Activated B cell treated with CpG ODN at 0.5 μM for 24 hours (primary cell): ENCODE data around the gene SLFNL1. TPM values are rescaled to one million over a fixed set of nuclear protein-coding genes. Genes with fewer than 3 reads are reported as not detected.

Experiments
- ATAC-seq: fragments of 200-7000 bp; cut with Tn5 transposase; one replicate; pipeline ENCODE4 v1.10.0; 2021; ENCODE audit warnings: low read depth, mild to moderate bottlenecking, moderate library complexity
- CTCF ChIA-PET: fragments of 350-600 bp; sonication (Branson Sonifier 250); formaldehyde crosslinking; loops from one replicate; lab custom pipeline; 2021; ENCODE audit warnings: antibody characterized with exemption; lab: Charles Lee
- POLR2A ChIA-PET: fragments of 350-600 bp; sonication (Branson Sonifier 250); formaldehyde crosslinking; loops from one replicate; lab custom pipeline; 2021; ENCODE audit warnings: antibody characterized with exemption; lab: Charles Lee
- DNase-seq: peaks from one replicate; pipeline ENCODE4 v3.0.0; 2022
- H3K27ac Mint-ChIP-seq: one replicate; pipeline ENCODE4 v1.8.0; 2020; ENCODE audit warnings: mixed read lengths
- H3K27me3 Mint-ChIP-seq: one replicate; pipeline ENCODE4 v1.8.0; 2021; ENCODE audit warnings: mixed read lengths
- H3K36me3 Mint-ChIP-seq: one replicate; pipeline ENCODE4 v1.8.0; 2021; ENCODE audit warnings: low read depth, mixed read lengths
- H3K4me1 Mint-ChIP-seq: one replicate; pipeline ENCODE4 v1.8.0; 2021; ENCODE audit warnings: mixed read lengths
- H3K4me3 Mint-ChIP-seq: one replicate; pipeline ENCODE4 v1.8.0; 2020; ENCODE audit warnings: mild to moderate bottlenecking, mixed read lengths
- H3K9me3 Mint-ChIP-seq: one replicate; pipeline ENCODE4 v1.8.0; 2020; ENCODE audit warnings: mixed read lengths
- intact Hi-C: fragments of 100-400 bp; cut with micrococcal nuclease; formaldehyde crosslinking; loops from one replicate; pipeline ENCODE4 v1.15.1; 2024
- total RNA-seq: library from RNA; stranded (reverse); gene quantifications from 2 replicates; pipeline ENCODE4 v1.2.3, GENCODE V29; 2022
- TF ChIP-seq, protein P1 (sequence below): fragments of 200-600 bp; IDR thresholded peaks from one replicate; pipeline ENCODE4 v1.8.0; 2022; ENCODE audit warnings: antibody characterized with exemption, mild to moderate bottlenecking

The SLFNL1 gene
- total RNA-seq, 1 donor from 2014 or later = 0.47 TPM

GRCh38 chr1:40984531-40984930, 37.0 kb downstream of the SLFNL1 start:
- POLR2A ChIA-PET = no interaction called here
- ATAC-seq = no peak
- H3K36me3 Mint-ChIP-seq = peaks cover 74% of the 10 kb centered on the region
- CTCF ChIA-PET = no interaction called here
- intact Hi-C loops = no loop called here
- H3K4me1 Mint-ChIP-seq = peaks cover 19% of the 10 kb centered on the region
- TF ChIP-seq, protein P1, sequence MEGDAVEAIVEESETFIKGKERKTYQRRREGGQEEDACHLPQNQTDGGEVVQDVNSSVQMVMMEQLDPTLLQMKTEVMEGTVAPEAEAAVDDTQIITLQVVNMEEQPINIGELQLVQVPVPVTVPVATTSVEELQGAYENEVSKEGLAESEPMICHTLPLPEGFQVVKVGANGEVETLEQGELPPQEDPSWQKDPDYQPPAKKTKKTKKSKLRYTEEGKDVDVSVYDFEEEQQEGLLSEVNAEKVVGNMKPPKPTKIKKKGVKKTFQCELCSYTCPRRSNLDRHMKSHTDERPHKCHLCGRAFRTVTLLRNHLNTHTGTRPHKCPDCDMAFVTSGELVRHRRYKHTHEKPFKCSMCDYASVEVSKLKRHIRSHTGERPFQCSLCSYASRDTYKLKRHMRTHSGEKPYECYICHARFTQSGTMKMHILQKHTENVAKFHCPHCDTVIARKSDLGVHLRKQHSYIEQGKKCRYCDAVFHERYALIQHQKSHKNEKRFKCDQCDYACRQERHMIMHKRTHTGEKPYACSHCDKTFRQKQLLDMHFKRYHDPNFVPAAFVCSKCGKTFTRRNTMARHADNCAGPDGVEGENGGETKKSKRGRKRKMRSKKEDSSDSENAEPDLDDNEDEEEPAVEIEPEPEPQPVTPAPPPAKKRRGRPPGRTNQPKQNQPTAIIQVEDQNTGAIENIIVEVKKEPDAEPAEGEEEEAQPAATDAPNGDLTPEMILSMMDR = no peak
- no peaks in the 10 kb centered on the region for H3K9me3 Mint-ChIP-seq
- H3K4me3 Mint-ChIP-seq = no peak overlapping the region
- no peaks in the 10 kb centered on the region for H3K27me3 Mint-ChIP-seq
- DNase-seq = no peak
- H3K27ac Mint-ChIP-seq = no peak overlapping the region

DNA sequence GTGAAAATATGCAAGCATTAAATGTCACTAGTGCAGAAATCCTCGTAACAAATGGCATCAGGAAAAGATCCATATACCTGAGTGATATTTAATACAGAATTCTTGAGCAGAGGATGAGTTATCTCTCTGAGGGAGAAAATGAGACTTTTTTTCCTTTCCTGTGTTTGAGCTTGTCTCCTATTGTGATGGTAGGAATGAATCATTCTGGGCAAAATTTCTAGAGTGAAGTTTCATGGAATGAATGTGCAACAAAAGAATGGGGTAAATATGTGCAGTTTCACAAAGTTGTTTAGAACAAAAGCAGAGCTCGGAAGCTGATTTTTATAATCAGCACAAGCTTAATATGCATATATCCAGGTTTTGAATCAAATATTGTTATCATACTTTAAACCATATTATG, 37.5 kb downstream of the SLFNL1 start:
- POLR2A ChIA-PET = interaction anchor here (0.7 kb wide), 1 partner anchor 227 kb away, joined by 5 read pairs; no protein-coding TSS in a partner anchor
- no peak overlapping the region for H3K4me3 Mint-ChIP-seq

GRCh38 chr1:40983286-40983685, 38.2 kb downstream of the SLFNL1 start:
- H3K4me3 Mint-ChIP-seq = no peak overlapping the region
- peaks cover 61% of the 10 kb centered on the region for H3K36me3 Mint-ChIP-seq

More for the DNA sequence above, 37.5 kb downstream of the SLFNL1 start:
- ATAC-seq (no peak), DNase-seq (no peak)
- TF ChIP-seq, protein P1 = no peak
- intact Hi-C loops = no loop called here
- no peaks in the 10 kb centered on the region for H3K9me3 Mint-ChIP-seq
- peaks cover 19% of the 10 kb centered on the region for H3K4me1 Mint-ChIP-seq
- CTCF ChIA-PET = no interaction called here
- H3K27me3 Mint-ChIP-seq = no peaks in the 10 kb centered on the region
- no peak overlapping the region for H3K27ac Mint-ChIP-seq
- peaks cover 69% of the 10 kb centered on the region for H3K36me3 Mint-ChIP-seq

DNA sequence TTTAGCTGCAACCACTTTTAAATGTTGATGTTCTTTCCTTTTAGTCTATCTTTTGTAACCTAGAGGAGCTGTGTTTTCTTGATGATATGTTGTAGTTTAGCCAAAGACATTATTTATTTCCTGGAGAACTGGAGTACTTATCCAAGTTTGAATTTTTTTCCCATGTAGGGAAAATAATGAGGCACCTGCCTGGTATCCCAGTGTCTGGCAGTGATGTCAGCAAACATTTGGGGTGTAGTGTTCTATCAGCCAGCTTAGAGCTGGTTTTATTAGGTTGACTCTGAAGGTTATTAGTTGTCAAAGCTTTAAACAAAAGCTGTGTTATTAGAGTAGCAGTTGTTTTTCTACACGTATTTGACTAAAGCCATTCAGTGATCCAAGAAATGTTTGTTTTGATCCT, 38.8 kb downstream of the SLFNL1 start:
- DNase-seq (no peak), ATAC-seq (no peak)
- H3K27ac Mint-ChIP-seq = no peak overlapping the region
- ChIA-PET CTCF (no interaction called here), POLR2A (interaction anchor here (0.7 kb wide), 1 partner anchor 986 kb away, joined by 3 read pairs; no protein-coding TSS in a partner anchor)
- H3K4me1 Mint-ChIP-seq = peaks cover 19% of the 10 kb centered on the region
- no peak overlapping the region for H3K4me3 Mint-ChIP-seq
- TF ChIP-seq, protein P1 = no peak
- intact Hi-C loops = no loop called here
- no peaks in the 10 kb centered on the region for H3K27me3 Mint-ChIP-seq
- H3K36me3 Mint-ChIP-seq = peaks cover 56% of the 10 kb centered on the region
- H3K9me3 Mint-ChIP-seq = no peaks in the 10 kb centered on the region

More at GRCh38 chr1:40983286-40983685, 38.2 kb downstream of the SLFNL1 start:
- intact Hi-C loops = no loop called here
- Mint-ChIP-seq H3K27ac (no peak overlapping the region), H3K9me3 (no peaks in the 10 kb centered on the region), H3K27me3 (no peaks in the 10 kb centered on the region), H3K4me1 (peaks cover 19% of the 10 kb centered on the region)
- ChIA-PET CTCF (no interaction called here), POLR2A (interaction anchor here (0.7 kb wide), 1 partner anchor 226 kb away, joined by 5 read pairs; no protein-coding TSS in a partner anchor)
- DNase-seq = no peak
- TF ChIP-seq, protein P1 = no peak
- no peak for ATAC-seq

GRCh38 chr1:40981691-40982448, 39.7 kb downstream of the SLFNL1 start:
- TF ChIP-seq, protein P1 = no peak
- DNase-seq (no peak), ATAC-seq (no peak)
- Mint-ChIP-seq H3K27me3 (no peaks in the 10 kb centered on the region), H3K4me1 (peaks cover 19% of the 10 kb centered on the region), H3K36me3 (peaks cover 47% of the 10 kb centered on the region), H3K9me3 (no peaks in the 10 kb centered on the region), H3K4me3 (no peak overlapping the region), H3K27ac (no peak overlapping the region)
- intact Hi-C loops = no loop called here
- ChIA-PET POLR2A (no interaction called here), CTCF (no interaction called here)
